ENCODE results near the gene SDR42E1. TPM values are rescaled to one million over a fixed set of nuclear protein-coding genes. Genes with fewer than 3 reads are reported as not detected.

SDR42E1 gene
- total RNA-seq, 4 donors from 2014 or later = under 0.01 to 5.1 (median 1.5) TPM

GRCh38 chr16:81946206-81946605 lies 65.1 kb downstream of the SDR42E1 start:
- intact Hi-C loops (cut with DNase I; ENCODE audit: low total_unique reads) = no loop called here
- H3K4me3 ChIP-seq = no peak overlapping the region

DNA sequence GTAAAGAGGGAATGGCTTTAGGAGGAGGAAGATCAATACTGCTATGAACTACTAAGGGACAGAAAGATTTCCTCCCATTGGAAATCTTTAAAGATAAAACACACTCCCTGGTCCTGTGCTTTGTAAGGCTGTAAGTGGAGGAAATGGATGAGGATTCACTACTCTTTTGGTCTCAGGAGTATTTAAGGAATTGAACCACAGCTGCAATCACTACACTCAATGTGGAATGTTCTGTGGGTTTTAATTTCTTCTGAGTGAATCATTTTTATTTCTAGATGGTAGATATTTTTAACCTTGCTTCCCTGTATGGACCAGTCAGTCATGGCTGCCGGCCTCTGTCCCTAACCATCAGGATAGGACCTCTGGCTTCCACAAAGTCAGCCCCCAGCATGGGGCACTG lies 65.6 kb downstream of the SDR42E1 start:
- no peaks in the 10 kb centered on the region for H3K27me3 ChIP-seq
- TF ChIP-seq, protein P1, sequence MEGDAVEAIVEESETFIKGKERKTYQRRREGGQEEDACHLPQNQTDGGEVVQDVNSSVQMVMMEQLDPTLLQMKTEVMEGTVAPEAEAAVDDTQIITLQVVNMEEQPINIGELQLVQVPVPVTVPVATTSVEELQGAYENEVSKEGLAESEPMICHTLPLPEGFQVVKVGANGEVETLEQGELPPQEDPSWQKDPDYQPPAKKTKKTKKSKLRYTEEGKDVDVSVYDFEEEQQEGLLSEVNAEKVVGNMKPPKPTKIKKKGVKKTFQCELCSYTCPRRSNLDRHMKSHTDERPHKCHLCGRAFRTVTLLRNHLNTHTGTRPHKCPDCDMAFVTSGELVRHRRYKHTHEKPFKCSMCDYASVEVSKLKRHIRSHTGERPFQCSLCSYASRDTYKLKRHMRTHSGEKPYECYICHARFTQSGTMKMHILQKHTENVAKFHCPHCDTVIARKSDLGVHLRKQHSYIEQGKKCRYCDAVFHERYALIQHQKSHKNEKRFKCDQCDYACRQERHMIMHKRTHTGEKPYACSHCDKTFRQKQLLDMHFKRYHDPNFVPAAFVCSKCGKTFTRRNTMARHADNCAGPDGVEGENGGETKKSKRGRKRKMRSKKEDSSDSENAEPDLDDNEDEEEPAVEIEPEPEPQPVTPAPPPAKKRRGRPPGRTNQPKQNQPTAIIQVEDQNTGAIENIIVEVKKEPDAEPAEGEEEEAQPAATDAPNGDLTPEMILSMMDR (IDR thresholded peaks at IDR 0.05) = no peak
- TF ChIP-seq POLR2A (IDR thresholded peaks at IDR 0.05) = no peak
- no peak for DNase-seq
- no peak overlapping the region for H3K27ac ChIP-seq
- H3K4me1 ChIP-seq = no peaks in the 10 kb centered on the region
- H3K36me3 ChIP-seq = no peaks in the 10 kb centered on the region
- no peaks in the 10 kb centered on the region for H3K9me3 ChIP-seq
- no peak overlapping the region for H3K4me3 ChIP-seq
- intact Hi-C loops (cut with DNase I; ENCODE audit: low total_unique reads) = no loop called here

More at GRCh38 chr16:81946206-81946605, 65.1 kb downstream of the SDR42E1 start:
- no peak overlapping the region for H3K27ac ChIP-seq
- peaks cover 0 to 4% of the 10 kb centered on the region in 2 donors for H3K9me3 ChIP-seq
- TF ChIP-seq POLR2A (IDR thresholded peaks at IDR 0.05) = no peak
- H3K4me1 ChIP-seq = no peaks in the 10 kb centered on the region
- no peak for DNase-seq
- no peaks in the 10 kb centered on the region for H3K36me3 ChIP-seq
- no peaks in the 10 kb centered on the region for H3K27me3 ChIP-seq

DNA sequence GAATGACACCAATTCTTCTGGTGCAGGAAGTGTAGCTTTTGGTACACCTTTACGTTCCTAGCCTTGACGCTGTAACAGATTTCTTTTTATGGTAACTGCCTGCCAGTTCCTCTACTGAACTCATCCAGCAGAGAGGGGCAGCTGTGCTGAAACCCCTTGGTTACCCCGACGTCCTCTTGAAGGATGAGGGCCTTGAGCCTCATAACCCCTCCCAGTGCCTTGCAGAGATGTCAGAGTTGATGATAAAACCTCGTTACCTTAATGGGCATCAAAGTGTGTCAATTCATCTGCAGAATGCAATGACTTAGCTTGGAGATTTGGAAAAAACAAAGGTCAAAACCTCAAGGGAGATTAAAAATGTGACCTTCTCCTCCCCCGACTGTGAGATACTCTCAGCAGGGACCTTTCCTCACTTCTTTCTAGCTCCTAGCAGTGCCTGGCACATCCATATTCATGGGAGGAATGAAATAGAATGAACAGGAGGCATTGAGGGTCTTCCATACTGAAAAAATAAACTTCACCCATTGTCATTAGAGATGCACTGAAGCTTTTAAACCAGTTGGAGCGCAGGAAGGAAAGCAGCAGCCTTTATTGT lies 69.2 kb downstream of the SDR42E1 start:
- no peaks in the 10 kb centered on the region for H3K4me1 ChIP-seq
- no peak for TF ChIP-seq POLR2A (IDR thresholded peaks at IDR 0.05)
- TF ChIP-seq, protein P1 (IDR thresholded peaks at IDR 0.05) = no peak
- intact Hi-C loops (cut with DNase I; ENCODE audit: low total_unique reads) = loop anchor here (5.0 kb wide), 1 partner anchor 290 kb away; no protein-coding TSS in a partner anchor
- DNase-seq = no peak
- no peak overlapping the region for H3K4me3 ChIP-seq
- no peak overlapping the region for H3K27ac ChIP-seq
- no peaks in the 10 kb centered on the region for H3K36me3 ChIP-seq
- no peaks in the 10 kb centered on the region for H3K27me3 ChIP-seq
- H3K9me3 ChIP-seq = no peaks in the 10 kb centered on the region

DNA sequence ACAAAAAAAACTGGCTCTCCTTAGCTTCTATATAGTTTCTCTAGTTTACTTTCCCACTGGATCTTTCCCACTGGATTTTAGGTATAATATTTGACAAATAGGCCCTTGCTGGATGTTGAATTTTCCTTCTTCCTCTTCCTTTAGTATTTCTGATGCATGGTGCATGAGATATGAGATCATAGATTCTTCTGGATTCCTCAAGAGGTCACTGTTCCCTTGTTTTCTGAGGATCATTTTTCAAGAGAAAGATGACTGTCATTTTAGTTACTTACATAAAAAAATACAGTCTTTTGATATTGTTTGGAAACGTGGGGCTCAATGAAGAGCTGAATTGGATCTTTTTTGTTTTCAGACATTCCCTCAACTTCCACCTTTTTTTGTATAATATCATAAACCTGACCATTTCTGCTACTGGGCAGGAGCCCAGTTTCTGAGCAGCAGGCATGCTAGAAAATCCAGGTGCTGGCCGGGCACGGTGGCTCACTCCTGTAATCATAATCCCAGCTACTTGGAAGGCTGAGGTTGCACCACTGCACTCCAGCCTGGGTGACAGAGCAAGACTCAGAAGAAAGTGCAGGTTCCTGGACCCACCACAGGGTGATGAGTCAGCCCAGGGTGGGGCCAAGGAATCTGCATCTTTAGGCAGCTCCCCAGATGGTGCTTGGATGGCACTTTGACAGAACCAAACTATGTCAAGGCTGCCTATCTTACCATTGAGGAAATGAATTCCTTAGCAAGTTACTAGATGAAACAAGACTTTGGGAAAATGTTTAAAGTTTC lies 70.3 kb downstream of the SDR42E1 start:
- Histone ChIP-seq H3K9me3 (no peaks in the 10 kb centered on the region), H3K4me3 (no peak overlapping the region), H3K36me3 (no peaks in the 10 kb centered on the region), H3K27ac (no peak overlapping the region), H3K27me3 (no peaks in the 10 kb centered on the region), H3K4me1 (no peaks in the 10 kb centered on the region)
- intact Hi-C loops (cut with DNase I; ENCODE audit: low total_unique reads) = loop anchor here (5.0 kb wide), 1 partner anchor 291 kb away; no protein-coding TSS in a partner anchor
- no peak for DNase-seq
- TF ChIP-seq, protein P1 (IDR thresholded peaks at IDR 0.05) = peak; percentile 24 to 35 (median 28)
- no peak for TF ChIP-seq POLR2A (IDR thresholded peaks at IDR 0.05)

DNA sequence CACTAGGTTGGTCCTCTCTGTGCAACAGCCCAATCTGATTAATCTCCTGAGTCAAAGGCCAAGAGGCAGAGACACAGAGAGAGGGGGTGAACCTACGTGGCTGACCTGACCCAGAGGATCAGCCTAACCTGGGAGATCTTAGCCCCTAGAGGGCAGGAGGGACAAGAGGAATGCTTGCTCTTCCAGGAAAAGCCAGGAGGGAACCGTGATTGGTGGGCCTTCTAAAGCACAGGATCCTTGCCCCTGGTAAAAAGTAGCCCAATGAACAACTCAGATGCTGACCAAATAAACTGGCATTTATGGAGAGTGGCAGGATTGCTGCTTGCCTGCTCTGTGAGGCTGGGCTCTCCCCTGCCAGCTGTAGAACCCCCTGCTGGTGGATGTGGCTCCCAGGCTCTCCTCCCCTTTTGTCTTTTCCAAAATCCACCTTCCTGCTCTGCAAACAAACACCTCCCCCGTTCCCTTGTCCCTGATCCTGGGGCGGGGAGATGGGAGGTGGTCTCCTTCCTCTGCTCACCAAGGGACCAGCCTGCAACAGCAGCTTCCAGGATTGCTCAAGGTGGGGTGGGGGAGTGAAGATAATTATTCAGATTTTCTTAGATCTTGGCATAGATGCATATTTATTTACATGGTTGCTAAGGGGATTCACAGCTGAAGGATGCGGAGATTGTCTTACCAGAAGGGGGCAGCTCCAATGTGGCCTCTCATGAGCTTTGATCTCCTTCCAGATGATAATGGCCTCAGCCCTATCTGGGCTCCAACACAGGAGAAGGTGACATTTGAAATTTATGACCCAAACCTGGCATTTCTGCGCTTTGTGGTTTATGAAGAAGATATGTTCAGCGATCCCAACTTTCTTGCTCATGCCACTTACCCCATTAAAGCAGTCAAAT lies 71.9 kb downstream of the SDR42E1 start:
- intact Hi-C loops (cut with DNase I; ENCODE audit: low total_unique reads) = loop anchor here (5.0 kb wide), 1 partner anchor 293 kb away; no protein-coding TSS in a partner anchor
- Histone ChIP-seq H3K36me3 (no peaks in the 10 kb centered on the region), H3K27ac (no peak overlapping the region), H3K4me3 (no peak overlapping the region), H3K9me3 (no peaks in the 10 kb centered on the region), H3K4me1 (no peaks in the 10 kb centered on the region), H3K27me3 (no peaks in the 10 kb centered on the region)
- TF ChIP-seq, protein P1 (IDR thresholded peaks at IDR 0.05) = no peak
- no peak for TF ChIP-seq POLR2A (IDR thresholded peaks at IDR 0.05)
- DNase-seq = no peak

All from uterus (tissue), 4 donors.